Measurements from ENCODE around the gene GPAT2.
"Not testable (repeated sequence)": the region's sequence is repeated elsewhere in the genome, so short reads cannot be mapped to it uniquely, and the experiment has no call there.

- not testable (repeated sequence) for TF ChIP-seq CTCF (IDR thresholded peaks at IDR 0.05); POLR2A (IDR thresholded peaks at IDR 0.05); POLR2AphosphoS5 (IDR thresholded peaks at IDR 0.05); EP300 (IDR thresholded peaks at IDR 0.05; ENCODE audit: low read depth)
Observed at GRCh38 chr2:96061901-96062300, 27.2 kb upstream of the GPAT2 start.
